OCI-LY3 (cell line): Measurements from ENCODE around the gene CADPS2.

ENCODE experiments used
- EZH2phosphoT487 ChIP-seq: fragments of 200-600 bp; shearing (Covaris generic); IDR thresholded peaks from 2 replicates; pipeline ENCODE4 v1.6.1; 2018; ENCODE audit warnings: antibody characterized with exemption, mixed run types, low read depth
- TF ChIP-seq, protein P1 (sequence below): fragments of 200-600, 300-600 bp; sonication (generic); IDR thresholded peaks from 2 replicates; pipeline ENCODE4 v1.5.1; 2014; ENCODE audit warnings: antibody characterized with exemption, low read length, low read depth

DNA sequence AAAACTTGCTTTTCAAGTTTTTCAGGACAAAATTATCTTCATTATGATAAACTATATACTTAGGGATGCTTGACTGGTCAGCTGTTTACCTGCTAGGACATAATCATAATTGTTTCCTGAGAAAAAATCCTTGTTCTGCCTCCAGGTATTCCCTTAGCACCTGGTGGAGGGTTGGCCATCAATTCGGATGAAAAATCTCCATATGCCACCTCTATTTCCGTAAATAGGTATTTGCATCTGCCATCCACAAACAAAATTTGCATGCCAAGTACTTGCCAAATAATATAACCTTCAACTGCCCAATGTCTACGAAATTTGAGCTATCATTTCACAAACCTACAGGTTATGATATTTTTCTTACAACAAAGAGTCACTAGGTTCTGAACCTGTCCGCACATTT lies 313.6 kb downstream of the CADPS2 start:
- TF ChIP-seq, protein P1, sequence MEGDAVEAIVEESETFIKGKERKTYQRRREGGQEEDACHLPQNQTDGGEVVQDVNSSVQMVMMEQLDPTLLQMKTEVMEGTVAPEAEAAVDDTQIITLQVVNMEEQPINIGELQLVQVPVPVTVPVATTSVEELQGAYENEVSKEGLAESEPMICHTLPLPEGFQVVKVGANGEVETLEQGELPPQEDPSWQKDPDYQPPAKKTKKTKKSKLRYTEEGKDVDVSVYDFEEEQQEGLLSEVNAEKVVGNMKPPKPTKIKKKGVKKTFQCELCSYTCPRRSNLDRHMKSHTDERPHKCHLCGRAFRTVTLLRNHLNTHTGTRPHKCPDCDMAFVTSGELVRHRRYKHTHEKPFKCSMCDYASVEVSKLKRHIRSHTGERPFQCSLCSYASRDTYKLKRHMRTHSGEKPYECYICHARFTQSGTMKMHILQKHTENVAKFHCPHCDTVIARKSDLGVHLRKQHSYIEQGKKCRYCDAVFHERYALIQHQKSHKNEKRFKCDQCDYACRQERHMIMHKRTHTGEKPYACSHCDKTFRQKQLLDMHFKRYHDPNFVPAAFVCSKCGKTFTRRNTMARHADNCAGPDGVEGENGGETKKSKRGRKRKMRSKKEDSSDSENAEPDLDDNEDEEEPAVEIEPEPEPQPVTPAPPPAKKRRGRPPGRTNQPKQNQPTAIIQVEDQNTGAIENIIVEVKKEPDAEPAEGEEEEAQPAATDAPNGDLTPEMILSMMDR = no peak
- no peak for TF ChIP-seq EZH2phosphoT487
